RWPE2 (cell line): ENCODE results near the gene TFAP2C.

Experiments
- ATAC-seq: fragments of 200-7000 bp; cut with Tn5 transposase; 3 replicates; pipeline ENCODE4 v1.9.1; 2021; ENCODE audit warnings: low read depth
- DNase-seq: peaks from one replicate; pipeline ENCODE4 v3.0.0-alpha.2; 2020; ENCODE audit warnings: low spot score
- H3K27ac ChIP-seq: fragments of 450-650 bp; 2 replicates; pipeline ENCODE4 v1.5.1; 2017; ENCODE audit warnings: mild to moderate bottlenecking; ENCODE audit not compliant: poor library complexity, severe bottlenecking
- H3K27me3 ChIP-seq: fragments of 250-450 bp; sonication (Bioruptor Pico); 2 replicates; pipeline ENCODE4 v1.5.1; 2021; ENCODE audit warnings: mild to moderate bottlenecking, moderate library complexity; ENCODE audit not compliant: insufficient read depth, poor library complexity, severe bottlenecking
- H3K36me3 ChIP-seq: fragments of 250-450 bp; sonication (Bioruptor Pico); 2 replicates; pipeline ENCODE4 v1.5.1; 2020; ENCODE audit warnings: low read depth, mild to moderate bottlenecking, moderate library complexity
- H3K4me1 ChIP-seq: fragments of 250-450 bp; sonication (Bioruptor Pico); 2 replicates; pipeline ENCODE4 v1.5.1; 2021; ENCODE audit warnings: mild to moderate bottlenecking, moderate library complexity; ENCODE audit not compliant: insufficient read depth, poor library complexity, severe bottlenecking
- H3K4me3 ChIP-seq: fragments of 250-450 bp; sonication (Bioruptor Pico); 2 replicates; pipeline ENCODE4 v1.5.1; 2021; ENCODE audit warnings: mild to moderate bottlenecking, moderate library complexity; ENCODE audit not compliant: severe bottlenecking
- H3K9me3 ChIP-seq: fragments of 250-450 bp; sonication (Bioruptor Pico); 2 replicates; pipeline ENCODE4 v1.5.1; 2021; ENCODE audit warnings: mild to moderate bottlenecking, moderate library complexity; ENCODE audit not compliant: severe bottlenecking
- TF ChIP-seq, protein P1 (sequence below): fragments of 450-650 bp; IDR thresholded peaks from one replicate; pipeline ENCODE4 v1.5.1; 2017; ENCODE audit warnings: mild to moderate bottlenecking, moderate library complexity; ENCODE audit not compliant: poor library complexity, severe bottlenecking

Gene TFAP2C

DNA sequence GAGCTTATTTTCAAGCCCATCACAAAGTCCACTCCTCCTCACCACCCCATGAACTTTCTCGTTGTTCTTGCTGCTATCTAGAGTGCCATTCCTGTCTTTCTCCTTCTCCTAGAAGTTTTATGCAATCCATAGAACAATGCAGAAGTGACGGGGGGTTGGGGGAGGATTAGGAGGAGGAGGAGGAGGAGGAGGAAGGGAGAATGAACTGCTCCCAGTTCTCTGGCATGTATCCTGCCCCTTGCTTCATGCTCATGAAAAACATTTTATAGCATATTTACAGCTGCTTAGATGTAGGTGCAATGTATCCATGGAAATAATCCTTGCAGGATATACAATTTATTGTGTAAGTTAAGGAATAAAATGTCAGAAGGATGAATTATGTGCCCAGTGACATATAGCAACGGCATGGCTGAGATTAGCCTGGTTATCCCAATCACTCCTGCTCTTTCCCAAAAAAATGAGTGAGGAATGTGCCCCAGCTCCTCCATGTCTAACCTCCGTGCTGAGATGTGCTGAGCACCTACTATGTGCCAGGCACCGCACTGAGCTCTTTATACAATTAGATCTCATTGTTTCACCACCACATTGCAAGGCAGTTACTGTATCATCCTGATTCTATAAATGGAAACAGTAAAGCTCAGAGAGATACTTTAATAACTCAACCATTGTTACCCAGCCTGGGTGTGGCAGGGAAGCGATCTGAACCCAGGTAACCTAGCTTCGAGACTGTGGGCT lies 41.6 kb upstream of the TFAP2C start:
- no peak overlapping the region for H3K27ac ChIP-seq
- TF ChIP-seq, protein P1, sequence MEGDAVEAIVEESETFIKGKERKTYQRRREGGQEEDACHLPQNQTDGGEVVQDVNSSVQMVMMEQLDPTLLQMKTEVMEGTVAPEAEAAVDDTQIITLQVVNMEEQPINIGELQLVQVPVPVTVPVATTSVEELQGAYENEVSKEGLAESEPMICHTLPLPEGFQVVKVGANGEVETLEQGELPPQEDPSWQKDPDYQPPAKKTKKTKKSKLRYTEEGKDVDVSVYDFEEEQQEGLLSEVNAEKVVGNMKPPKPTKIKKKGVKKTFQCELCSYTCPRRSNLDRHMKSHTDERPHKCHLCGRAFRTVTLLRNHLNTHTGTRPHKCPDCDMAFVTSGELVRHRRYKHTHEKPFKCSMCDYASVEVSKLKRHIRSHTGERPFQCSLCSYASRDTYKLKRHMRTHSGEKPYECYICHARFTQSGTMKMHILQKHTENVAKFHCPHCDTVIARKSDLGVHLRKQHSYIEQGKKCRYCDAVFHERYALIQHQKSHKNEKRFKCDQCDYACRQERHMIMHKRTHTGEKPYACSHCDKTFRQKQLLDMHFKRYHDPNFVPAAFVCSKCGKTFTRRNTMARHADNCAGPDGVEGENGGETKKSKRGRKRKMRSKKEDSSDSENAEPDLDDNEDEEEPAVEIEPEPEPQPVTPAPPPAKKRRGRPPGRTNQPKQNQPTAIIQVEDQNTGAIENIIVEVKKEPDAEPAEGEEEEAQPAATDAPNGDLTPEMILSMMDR: no peak
- ATAC-seq: peak; percentile 47
- H3K36me3 ChIP-seq: no peaks in the 10 kb centered on the region
- no peaks in the 10 kb centered on the region for H3K9me3 ChIP-seq
- H3K27me3 ChIP-seq: no peaks in the 10 kb centered on the region
- peaks cover 4% of the 10 kb centered on the region for H3K4me1 ChIP-seq
- no peak overlapping the region for H3K4me3 ChIP-seq
- DNase-seq: no peak

DNA sequence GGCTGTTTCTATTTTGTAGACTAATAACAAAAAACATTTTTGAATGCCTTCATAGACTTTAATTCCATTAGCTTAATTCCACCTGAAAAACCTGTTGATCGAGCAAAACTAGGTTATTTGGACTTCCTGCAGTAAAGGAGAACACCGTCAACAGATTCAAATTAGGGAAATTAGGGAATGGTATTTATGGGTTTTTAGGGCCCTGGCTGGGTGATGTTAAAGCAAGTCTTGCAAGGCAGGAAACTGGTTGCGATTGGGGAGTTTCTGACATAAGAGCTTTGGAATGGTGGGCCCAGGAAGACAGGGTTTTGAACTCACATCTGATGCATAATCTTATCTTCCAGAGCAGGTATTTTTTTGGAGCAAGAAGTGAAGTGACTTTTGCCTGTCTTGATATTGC lies 40.1 kb upstream of the TFAP2C start:
- H3K36me3 ChIP-seq: no peaks in the 10 kb centered on the region
- H3K9me3 ChIP-seq: no peaks in the 10 kb centered on the region
- peaks cover 4% of the 10 kb centered on the region for H3K4me1 ChIP-seq
- ATAC-seq (no peak), DNase-seq (no peak)
- H3K27me3 ChIP-seq: no peaks in the 10 kb centered on the region
- TF ChIP-seq, protein P1: no peak
- no peak overlapping the region for H3K4me3 ChIP-seq
- no peak overlapping the region for H3K27ac ChIP-seq

DNA sequence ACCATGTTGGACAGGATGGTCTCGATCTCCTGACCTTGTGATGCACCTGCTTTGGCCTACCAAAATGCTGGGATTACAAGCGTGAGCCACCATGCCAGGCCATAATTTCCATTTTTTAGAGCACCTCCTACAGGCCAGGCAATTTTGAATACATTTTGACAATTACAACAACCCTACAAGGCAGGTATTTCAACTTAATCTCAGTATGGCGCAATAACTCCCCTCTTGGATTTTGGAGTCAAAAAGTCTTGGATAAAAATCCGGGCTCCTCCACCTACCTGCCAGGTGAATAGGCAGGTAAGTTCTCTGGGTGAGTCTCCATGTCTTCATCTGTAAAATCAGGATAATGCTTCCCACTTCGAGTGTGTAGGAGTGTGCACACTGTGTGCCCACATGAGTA lies 39.5 kb upstream of the TFAP2C start:
- H3K4me3 ChIP-seq: no peak overlapping the region
- peaks cover 4% of the 10 kb centered on the region for H3K4me1 ChIP-seq
- H3K36me3 ChIP-seq: no peaks in the 10 kb centered on the region
- no peaks in the 10 kb centered on the region for H3K9me3 ChIP-seq
- TF ChIP-seq, protein P1: no peak
- ATAC-seq: no peak
- DNase-seq: no peak
- H3K27me3 ChIP-seq: no peaks in the 10 kb centered on the region
- no peak overlapping the region for H3K27ac ChIP-seq

DNA sequence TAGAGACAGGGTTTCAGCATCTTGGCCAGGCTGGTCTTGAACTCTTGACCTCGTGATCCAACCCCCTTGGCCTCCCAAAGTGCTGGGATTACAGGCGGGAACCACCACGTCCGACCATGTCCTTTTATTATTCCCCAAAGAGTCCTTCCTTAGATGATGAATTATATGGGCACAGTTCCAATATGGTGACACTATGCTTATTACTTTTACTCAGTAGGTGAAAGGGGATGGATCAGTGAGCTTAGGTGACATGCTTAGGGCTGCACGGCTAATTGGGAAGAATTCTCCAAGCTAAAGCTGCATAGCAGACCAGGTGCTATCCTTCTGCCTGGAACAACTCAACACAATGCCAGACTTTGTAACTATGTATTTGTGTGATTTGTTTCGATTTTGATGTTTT lies 38.2 kb upstream of the TFAP2C start:
- H3K36me3 ChIP-seq: no peaks in the 10 kb centered on the region
- no peaks in the 10 kb centered on the region for H3K27me3 ChIP-seq
- no peak overlapping the region for H3K4me3 ChIP-seq
- DNase-seq (no peak), ATAC-seq (no peak)
- TF ChIP-seq, protein P1: no peak
- H3K4me1 ChIP-seq: peaks cover 4% of the 10 kb centered on the region
- H3K27ac ChIP-seq: no peak overlapping the region
- no peaks in the 10 kb centered on the region for H3K9me3 ChIP-seq

DNA sequence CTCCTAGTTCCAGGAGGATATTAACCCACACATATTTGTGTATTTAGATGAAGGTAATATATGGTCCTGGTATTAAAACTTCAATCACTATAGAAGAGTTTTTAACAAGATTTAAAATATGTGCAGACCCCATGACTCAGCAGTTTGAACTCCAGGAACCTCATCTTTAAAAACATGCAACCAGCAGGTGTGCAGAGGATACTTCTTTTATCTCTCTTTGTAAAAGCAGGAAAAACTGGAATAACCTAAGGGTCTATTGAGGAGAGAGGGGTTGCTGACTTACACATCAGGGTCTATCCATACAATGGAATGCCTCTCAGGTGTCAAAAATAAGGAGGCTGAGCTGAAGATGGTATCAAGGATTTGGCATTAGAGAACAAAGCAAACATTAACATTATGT lies 36.9 kb upstream of the TFAP2C start:
- Histone ChIP-seq H3K36me3 (no peaks in the 10 kb centered on the region), H3K9me3 (no peaks in the 10 kb centered on the region), H3K4me1 (peaks cover 4% of the 10 kb centered on the region), H3K4me3 (no peak overlapping the region), H3K27me3 (no peaks in the 10 kb centered on the region), H3K27ac (no peak overlapping the region)
- no peak for DNase-seq
- ATAC-seq: no peak
- TF ChIP-seq, protein P1: no peak
